SH-SY5Y (cell line): ENCODE data around the gene PPP2R2D.

ENCODE experiments used
- GATA2 ChIP-seq: IDR thresholded peaks from 2 replicates; pipeline ENCODE4 v1.6.1; 2011; ENCODE audit warnings: mild to moderate bottlenecking, low read depth, low read length
- GATA3 ChIP-seq: IDR thresholded peaks from 2 replicates; pipeline ENCODE4 v1.6.1; 2011; ENCODE audit warnings: low read depth, mild to moderate bottlenecking, low read length, moderate library complexity

DNA sequence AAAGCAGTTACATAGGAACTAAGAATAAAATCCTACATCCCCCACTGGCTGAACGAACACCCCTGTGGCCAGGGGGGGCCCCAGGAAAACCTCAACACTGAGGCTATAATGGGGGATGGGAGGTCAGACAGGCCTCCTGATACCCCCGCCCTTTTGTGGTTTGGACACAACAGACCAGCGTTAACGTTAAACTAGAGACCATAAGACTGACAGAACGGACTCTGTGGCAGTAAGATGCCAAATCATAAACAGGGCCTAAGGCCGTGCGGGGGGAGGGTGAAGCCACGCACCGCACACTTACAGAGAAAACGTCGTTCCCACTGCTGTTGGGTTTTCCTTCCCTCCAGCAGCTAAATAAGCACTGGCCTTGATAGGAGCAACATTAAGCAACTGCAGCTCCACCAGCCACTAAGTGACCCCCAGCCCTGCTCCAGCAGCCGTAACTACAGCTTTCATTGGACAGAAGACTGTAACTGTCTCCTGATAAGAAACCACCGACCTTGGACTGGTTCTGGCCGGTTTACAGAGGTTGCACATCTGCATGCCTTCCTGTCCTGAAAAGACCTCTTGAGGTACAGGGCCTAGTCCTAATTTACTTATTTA lies 3.4 kb upstream of the PPP2R2D start:
- TF ChIP-seq GATA2 (no peak), GATA3 (no peak)
